SW 1271 (cell line): ENCODE results near the gene TOP3A.
A peak's percentile ranks its signal among the peaks of the same experiment; 100 is the strongest.

Experiments
- DNase-seq, 2 experiments: peaks; one replicate each; lab custom pipeline; 2025; lab: John Stamatoyannopoulos, UW

Gene TOP3A

GRCh38 chr17:18253947-18254821, 60.6 kb downstream of the TOP3A start:
- no peak for DNase-seq

DNA sequence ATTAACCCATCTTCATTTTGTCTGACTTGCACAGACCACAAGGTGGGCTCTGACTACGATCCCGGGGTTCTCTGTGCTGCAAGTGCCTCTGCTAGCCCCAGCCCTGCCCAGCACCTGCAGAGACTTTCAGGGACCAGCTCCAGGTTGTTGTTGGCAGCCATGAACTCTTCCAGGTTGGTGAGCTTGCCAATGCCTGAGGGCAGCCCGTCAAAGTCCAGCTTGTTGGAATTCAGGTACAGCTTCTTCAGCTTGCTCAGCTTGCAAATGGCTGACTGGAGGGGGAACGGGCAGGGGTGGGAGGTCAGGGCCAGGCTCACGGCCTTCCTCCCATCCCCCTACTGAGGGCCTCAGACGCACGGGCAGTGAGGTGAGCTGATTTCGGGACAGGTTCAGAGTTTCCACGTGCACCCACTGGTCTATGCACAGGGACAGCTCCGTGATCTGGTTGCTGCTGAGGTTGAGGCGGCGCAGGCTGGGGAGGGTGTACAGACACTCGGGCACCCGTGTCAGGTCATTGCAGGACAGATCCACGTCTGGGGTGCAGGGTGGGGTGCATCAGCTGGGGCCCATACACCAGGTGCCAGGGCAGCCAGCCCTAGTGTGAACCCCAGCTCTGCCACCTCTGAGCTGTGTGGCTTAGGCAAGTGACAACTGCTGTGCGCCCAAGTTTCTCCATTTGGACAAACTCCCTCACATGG, 61.5 kb downstream of the TOP3A start:
- DNase-seq: no peak

GRCh38 chr17:18252160-18252559, 62.6 kb downstream of the TOP3A start:
- DNase-seq: no peak

- no peak for DNase-seq
Measured at GRCh38 chr17:18251204-18251603, 63.6 kb downstream of the TOP3A start.

DNA sequence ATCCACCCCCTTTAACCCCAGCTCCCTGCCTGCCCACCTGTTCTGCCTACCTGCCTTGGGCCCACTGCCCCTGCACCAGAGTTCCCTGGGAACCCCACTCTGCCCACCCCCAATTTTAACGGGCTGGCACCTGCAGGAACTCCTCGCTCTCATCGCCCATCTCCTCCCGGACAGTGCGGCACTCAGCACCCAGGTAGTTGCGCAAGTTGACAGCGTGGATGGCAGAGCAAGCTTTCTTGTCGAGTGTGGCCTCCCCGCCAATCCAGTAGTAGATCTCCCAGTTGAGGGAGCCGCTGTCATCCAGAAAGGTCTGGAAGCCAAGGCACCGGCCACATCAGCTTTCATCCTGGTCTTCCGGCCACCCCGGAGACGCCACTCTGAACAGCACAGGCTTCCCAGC, 64.1 kb downstream of the TOP3A start:
- no peak for DNase-seq

GRCh38 chr17:18250259-18250658, 64.5 kb downstream of the TOP3A start:
- DNase-seq: no peak

DNA sequence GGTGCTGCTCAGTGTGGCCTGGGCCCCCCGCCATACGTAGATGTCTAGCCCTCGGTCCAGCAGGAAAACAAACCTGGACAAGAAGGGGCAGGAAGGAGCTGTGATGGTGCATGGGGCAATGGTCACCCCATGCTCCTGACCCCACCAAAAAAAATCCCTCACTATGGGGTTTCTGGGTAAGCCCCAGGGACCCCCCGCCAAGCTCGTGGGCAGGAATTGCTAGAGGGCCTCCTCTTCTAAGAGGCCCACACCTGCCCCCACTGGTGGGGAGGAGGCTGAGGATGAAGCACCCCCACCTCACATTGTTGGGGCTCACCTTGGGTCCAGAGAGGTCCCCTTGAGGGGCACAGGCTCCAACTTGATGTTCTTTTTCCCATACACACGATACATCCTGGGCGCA, 66.0 kb downstream of the TOP3A start:
- DNase-seq: no peak

GRCh38 chr17:18248300-18248731, 66.5 kb downstream of the TOP3A start:
- peak; percentile 59 to 74 for DNase-seq

GRCh38 chr17:18247613-18248001, 67.2 kb downstream of the TOP3A start:
- DNase-seq: no peak

DNA sequence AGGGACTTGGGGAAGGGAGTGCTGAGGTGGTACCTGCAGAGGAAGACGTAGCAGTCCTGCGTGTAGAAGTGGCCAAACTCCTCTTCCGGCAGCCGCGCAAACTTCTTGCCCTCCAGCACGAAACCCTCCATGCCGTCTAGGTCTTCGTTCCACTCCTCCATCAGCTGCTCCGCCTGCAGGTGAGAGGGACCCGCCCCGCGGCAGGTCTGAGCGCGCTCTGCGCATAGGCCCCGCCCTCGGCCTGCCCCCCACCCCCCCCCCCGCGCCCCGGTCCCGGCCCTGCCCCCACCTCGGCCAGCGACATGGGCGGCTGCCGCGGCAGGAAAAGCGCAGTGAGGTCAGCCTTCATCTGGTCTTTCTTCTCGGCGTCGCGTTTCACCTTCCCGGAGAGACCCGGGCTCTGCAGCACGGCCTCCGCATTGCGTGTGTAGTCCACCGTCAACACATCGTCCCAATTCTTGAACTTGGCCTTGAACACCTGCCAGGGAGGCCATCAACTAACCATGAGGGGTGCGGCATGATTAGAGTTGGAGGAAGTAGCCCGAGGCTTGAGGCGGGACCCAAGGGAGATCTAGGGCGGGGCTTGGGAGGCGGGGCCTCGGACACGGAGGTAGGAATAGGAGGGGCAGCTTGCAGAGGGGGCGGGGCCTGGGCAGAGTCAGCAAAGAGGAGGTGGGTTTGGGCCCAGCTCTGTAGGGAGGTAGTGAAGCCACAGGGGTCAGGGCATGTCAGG, 67.7 kb downstream of the TOP3A start:
- peak in 1 of 2 experiments; percentile 49 for DNase-seq

DNA sequence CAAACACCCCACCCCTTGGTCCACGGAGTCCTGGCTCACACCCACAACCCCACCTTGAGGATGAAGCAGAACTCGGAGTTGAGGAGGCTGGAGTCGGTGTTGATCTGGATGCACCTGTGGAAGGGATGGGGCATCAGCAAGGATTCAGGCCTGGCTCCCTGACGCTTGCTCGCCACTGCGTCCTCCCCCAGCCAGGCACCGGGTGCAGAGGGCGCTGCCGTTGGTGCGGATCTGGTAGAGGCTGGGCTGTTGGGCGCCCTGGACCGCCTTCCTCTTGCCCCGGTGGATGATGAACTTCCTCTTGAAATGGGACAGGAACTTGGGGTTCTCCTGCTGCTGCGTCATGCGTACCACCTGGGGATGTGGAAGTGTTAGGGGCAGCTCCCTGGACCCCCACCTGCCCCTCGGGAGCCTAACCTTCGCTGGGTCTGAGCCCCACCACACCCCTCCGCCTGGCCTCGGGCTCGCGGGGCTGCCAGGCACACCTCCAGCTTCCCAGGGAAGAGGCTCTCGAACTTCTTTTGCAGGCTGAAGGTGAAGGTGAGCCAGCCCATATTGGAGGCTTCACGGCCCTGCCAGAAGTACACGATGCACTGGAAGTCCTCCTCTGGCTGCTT, 68.6 kb downstream of the TOP3A start:
- DNase-seq: no peak

DNA sequence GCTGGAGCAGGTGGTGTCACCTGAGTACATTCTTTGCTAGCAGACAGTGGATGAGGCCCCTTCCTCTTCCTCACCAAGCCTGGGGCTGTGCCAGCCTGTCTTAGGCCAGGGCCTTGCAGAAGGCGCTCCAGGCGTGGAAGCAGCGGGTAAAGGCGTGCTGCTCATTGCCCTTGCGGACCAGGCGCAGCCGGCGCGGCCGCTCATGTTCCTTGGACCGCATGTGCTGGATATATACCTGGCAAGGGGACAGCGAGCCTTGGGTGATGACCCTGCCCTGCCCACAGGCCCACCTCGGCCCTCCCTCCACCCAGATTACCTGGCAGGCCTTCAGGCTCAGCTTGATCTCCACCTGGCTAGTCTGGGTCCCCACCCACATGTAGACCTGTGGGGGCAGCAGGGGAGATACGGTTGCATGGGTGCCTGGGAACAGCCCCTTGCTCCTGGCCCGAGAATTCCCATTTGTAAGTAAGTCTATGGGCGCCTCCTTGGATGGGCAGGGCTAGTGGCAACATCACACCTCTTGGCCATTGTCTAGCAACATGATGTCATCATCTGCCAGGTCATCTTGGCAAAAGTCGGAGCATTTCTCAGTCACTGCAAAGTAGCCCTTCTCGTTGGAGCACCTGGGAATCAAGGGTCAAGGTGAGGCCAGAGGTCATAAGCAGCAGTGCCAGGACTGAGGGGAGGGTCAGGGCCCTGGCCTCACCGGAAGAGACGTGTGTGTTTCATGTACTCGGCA, 69.6 kb downstream of the TOP3A start:
- no peak for DNase-seq

- DNase-seq: no peak
Measured at GRCh38 chr17:18241229-18241871, 73.4 kb downstream of the TOP3A start.

- no peak for DNase-seq
Measured at GRCh38 chr17:18240449-18240848, 74.3 kb downstream of the TOP3A start.

- DNase-seq: no peak
Measured at GRCh38 chr17:18238299-18238698, 76.5 kb downstream of the TOP3A start.

DNA sequence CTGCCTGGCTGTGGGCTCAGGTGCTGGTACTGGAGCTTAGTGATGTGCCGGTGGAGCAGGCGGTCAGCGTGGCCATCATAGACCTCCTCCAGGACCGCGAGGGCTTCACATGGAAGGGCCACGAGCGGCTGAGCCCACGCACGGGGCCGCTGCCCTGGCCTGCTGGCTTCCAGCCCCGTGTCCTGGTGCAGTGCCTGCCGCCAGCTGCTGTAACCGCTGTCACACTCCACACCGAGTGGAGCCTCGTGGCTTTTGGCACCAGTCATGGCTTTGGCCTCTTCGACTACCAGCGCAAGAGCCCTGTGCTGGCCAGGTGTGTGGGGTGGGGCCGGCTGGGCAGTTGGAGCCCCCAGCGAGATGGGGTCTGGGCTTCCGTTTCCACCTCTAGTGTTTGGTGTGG, 77.3 kb downstream of the TOP3A start:
- no peak for DNase-seq

GRCh38 chr17:18236494-18236893, 78.3 kb downstream of the TOP3A start:
- no peak for DNase-seq

- DNase-seq: no peak
Measured at GRCh38 chr17:18235743-18236256, 79.0 kb downstream of the TOP3A start.

GRCh38 chr17:18234853-18235380, 79.9 kb downstream of the TOP3A start:
- DNase-seq: no peak

GRCh38 chr17:18233803-18234518, 80.8 kb downstream of the TOP3A start:
- DNase-seq: no peak
